GM12892 (cell line): ENCODE data around the gene HHAT.

Source experiments
- POLR2A ChIP-seq: IDR thresholded peaks from 2 replicates; pipeline ENCODE4 v1.6.1; 2011; ENCODE audit warnings: low read depth, low read length, control low read depth
- POLR2AphosphoS5 ChIP-seq: IDR thresholded peaks from 2 replicates; pipeline ENCODE4 v1.6.1; 2011; ENCODE audit warnings: low read depth, low read length, control low read depth

- TF ChIP-seq POLR2A (no peak), POLR2AphosphoS5 (no peak)
Measured at GRCh38 chr1:210648588-210649269, 320.0 kb downstream of the HHAT start.
